ENCODE results near the gene RBCK1.

RBCK1 gene

DNA sequence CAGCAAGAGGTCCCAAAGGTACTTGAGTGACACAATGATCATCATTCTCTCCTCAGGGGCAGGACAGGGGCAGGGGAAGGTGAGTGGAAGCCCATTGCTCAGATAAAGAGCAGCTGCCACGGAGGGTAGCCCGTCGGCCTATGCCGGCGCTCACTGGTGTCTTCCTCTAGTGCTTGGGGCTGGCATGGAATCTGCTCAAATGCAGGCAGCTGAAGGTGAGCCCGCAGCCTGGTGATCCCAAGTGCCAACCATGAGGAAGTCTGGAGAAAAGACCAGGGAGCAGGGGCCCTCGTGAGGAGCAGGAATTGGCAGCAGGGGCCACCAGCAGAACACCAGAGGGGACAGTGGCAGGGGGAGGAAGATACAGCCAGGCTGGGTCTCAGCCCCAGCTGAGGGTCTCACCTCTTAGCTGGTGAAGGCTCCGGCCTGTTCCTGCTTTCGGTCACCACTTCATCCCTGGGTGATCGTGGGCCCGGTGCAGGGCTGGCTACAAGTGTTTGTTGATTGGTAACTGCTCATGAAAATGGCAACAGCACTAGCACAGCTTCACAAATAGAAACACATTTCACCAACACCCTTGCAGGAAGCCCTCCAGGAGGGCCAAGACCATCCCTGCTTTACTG, 24.7 kb downstream of the RBCK1 start:
- DNase-seq (ENCODE audit: extremely low spot score) = peak; percentile 31
- POLR2A ChIA-PET = interaction anchor here (0.7 kb wide), 1 partner anchor 52 kb away, joined by 4 read pairs; the partner anchor contains the start of gene TRIB3
- CTCF ChIA-PET = interaction anchor here (1.0 to 3.2 kb wide), 4 partner anchors 26 to 103 kb away, joined by 5 to 15 read pairs (median 6); partner anchors contain the start of gene TBC1D20
- TF ChIP-seq, protein P1, sequence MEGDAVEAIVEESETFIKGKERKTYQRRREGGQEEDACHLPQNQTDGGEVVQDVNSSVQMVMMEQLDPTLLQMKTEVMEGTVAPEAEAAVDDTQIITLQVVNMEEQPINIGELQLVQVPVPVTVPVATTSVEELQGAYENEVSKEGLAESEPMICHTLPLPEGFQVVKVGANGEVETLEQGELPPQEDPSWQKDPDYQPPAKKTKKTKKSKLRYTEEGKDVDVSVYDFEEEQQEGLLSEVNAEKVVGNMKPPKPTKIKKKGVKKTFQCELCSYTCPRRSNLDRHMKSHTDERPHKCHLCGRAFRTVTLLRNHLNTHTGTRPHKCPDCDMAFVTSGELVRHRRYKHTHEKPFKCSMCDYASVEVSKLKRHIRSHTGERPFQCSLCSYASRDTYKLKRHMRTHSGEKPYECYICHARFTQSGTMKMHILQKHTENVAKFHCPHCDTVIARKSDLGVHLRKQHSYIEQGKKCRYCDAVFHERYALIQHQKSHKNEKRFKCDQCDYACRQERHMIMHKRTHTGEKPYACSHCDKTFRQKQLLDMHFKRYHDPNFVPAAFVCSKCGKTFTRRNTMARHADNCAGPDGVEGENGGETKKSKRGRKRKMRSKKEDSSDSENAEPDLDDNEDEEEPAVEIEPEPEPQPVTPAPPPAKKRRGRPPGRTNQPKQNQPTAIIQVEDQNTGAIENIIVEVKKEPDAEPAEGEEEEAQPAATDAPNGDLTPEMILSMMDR (IDR thresholded peaks at IDR 0.05; ENCODE audit: control extremely low read depth, extremely low read depth, low read depth, missing control alignments) = no peak

DNA sequence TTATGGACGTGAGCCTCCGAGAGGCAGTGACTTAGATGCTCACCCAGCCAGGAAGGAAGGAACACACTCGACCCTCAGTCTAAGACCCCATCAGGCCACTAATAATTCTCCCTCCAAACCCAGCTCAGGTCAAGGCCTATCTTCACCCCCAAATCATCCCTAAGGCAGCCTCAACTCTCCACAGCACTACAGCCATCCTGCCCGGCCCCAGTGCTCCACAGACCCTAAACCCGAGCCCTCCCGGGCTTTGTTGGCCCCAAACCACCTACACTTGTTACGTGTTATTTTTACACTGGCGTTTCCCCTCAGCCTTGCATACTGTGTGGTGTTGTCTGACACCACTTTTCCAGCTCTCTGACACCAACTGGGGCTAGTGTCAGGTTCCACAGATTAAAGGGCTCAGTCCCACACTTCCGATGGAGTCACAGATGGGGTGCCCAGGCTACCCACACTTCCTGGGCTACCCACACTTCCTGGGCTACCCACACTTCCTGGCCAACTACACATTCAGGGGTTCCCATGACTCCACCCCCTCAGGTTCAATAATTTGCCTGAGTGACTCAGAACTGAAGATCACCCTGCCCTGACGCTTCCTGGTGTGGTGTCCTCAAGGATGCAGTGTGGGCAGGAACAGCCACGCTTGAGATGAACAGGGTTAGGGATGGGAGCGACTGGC, 25.3 kb downstream of the RBCK1 start:
- TF ChIP-seq, protein P1 (IDR thresholded peaks at IDR 0.05; ENCODE audit: control extremely low read depth, extremely low read depth, low read depth, missing control alignments) = no peak
- CTCF ChIA-PET = interaction anchor here (1.0 to 3.2 kb wide), 4 partner anchors 26 to 103 kb away, joined by 5 to 15 read pairs (median 6); partner anchors contain the start of gene TBC1D20
- peak; percentile 81 for DNase-seq (ENCODE audit: extremely low spot score)
- POLR2A ChIA-PET = interaction anchor here (0.7 kb wide), 1 partner anchor 53 kb away, joined by 4 read pairs; the partner anchor contains the start of gene TRIB3

DNA sequence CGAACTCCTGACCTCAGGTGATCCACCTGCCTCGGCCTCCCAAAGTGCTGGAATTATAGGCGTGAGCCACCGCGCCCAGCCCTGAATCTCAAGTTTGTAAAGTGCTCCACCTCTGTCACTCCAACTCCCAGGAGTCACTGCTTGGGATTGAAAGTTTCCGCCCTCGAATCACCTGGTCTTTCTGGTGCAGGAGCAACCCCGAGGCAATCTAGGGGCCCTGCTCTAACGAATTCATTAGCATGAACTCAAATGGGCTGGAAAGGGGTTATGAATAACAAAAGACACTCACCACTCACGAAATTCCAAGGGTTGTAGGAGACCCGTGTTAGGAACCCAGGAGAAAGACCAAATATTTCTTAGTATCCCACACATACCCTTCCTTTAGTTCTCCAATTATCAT, 26.1 kb downstream of the RBCK1 start:
- ChIA-PET POLR2A (interaction anchor here (0.9 kb wide), 1 partner anchor 109 kb away, joined by 3 read pairs; the partner anchor contains the start of gene SOX12), CTCF (interaction anchor here (0.9 to 1.2 kb wide), 2 partner anchors 21 to 80 kb away, joined by 3 to 4 read pairs; no protein-coding TSS in a partner anchor)

DNA sequence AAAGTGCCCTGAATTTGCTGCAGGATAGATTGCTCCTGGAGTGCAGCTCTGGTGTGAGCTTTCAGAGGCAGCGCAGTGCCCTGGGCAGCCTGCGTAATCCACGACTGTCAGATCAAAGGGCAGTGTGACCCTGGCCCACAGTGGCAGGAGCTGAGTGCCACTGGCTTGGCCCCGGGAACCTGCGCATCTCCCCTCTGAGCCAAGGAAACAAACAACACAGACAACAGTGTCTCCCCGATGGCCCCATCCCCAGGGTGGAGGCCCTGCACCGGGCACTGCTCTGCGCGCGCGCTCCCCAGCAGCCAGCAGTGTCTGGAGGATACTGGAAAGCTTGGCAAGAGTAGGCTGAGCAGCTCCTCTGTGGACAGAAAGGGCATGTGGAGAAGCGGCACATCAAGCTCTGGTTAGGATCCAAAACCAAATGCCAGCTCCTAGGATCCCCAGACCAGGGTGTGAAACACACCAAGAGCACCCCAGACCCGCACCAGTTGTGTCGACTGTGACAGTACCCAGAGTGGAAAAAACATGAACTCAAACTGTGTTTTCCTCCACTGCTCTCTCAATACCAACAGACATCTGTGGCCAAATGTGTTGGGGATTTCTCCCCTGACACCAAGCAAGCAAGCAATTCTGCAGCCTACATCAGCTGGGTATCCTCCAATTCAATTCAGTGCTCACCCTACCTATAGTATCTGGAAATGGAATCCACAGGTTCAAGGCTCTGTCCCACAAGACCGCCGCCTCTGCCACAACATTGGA, 26.7 kb downstream of the RBCK1 start:
- ChIA-PET CTCF (interaction anchor here (0.9 to 1.2 kb wide), 2 partner anchors 21 to 80 kb away, joined by 3 to 4 read pairs; no protein-coding TSS in a partner anchor), POLR2A (interaction anchor here (0.9 kb wide), 1 partner anchor 109 kb away, joined by 3 read pairs; the partner anchor contains the start of gene SOX12)
- DNase-seq (ENCODE audit: extremely low spot score) = peak; percentile 10
- TF ChIP-seq, protein P1 (IDR thresholded peaks at IDR 0.05; ENCODE audit: control extremely low read depth, extremely low read depth, low read depth, missing control alignments) = no peak

More for the DNA sequence above, 26.1 kb downstream of the RBCK1 start:
- peak; percentile 16 for DNase-seq (ENCODE audit: extremely low spot score)
- TF ChIP-seq, protein P1 (IDR thresholded peaks at IDR 0.05; ENCODE audit: control extremely low read depth, extremely low read depth, low read depth, missing control alignments) = no peak

DNA sequence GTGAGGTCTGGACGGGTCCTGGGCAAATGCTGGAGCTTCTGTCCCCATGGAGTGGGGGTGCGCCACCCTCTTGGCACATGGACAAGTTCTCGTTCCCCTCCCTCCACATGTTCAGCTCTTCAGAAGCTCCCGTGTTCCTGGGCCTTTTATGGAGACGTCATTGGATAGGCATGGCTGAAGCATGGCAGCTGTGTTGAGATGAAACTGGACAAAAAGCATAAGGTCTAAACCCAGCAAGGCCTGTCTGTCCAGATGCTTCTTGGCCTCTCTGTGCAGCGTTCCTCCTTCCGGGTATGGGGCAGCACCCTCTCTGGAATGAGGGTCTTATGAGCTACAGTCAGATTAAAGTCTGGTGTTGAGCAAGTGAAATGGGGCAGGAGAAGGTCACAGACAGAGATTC, 27.5 kb downstream of the RBCK1 start:
- ChIA-PET POLR2A (no interaction called here), CTCF (no interaction called here)
- TF ChIP-seq, protein P1 (IDR thresholded peaks at IDR 0.05; ENCODE audit: control extremely low read depth, extremely low read depth, low read depth, missing control alignments) = no peak
- DNase-seq (ENCODE audit: extremely low spot score) = no peak

DNA sequence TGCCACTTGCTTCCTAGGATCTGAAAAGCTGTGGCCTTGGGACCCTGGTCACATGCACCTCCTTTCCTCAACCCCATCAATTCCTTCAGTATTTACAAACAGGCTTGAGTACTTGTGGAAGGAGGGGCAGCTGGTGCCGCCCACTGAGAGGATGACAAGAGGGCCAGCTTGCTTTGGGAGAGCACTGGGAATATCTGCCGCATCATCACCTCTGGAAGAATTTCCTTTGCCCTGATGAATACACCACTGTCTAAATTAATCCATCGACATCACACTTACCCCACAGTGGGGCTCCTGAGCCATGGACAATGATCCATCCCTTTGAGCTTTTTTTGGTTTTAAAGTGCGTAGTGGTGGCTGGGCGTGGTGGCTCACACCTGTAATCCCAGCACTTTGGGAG, 28.4 kb downstream of the RBCK1 start:
- DNase-seq (ENCODE audit: extremely low spot score) = no peak
- TF ChIP-seq, protein P1 (IDR thresholded peaks at IDR 0.05; ENCODE audit: control extremely low read depth, extremely low read depth, low read depth, missing control alignments) = no peak
- POLR2A ChIA-PET = no interaction called here
- CTCF ChIA-PET = interaction anchor here (1.0 kb wide), 1 partner anchor 10 kb away, joined by 3 read pairs; no protein-coding TSS in a partner anchor

All from GM10248 (cell line).